H1 (cell line): ENCODE results near the gene ATP1B3. TPM values are rescaled to one million over a fixed set of nuclear protein-coding genes. Genes with fewer than 3 reads are reported as not detected.

Experiments used
- CTCF ChIA-PET: fragments of 300-600 bp; sonication (Branson Sonifier 250); formaldehyde crosslinking; loops from one replicate; lab custom pipeline; 2021; ENCODE audit not compliant: partially characterized antibody; lab: Charles Lee
- POLR2A ChIA-PET: fragments of 300-600 bp; sonication (Branson Sonifier 250); formaldehyde crosslinking; loops from one replicate; lab custom pipeline; 2021; ENCODE audit warnings: inconsistent platforms; ENCODE audit not compliant: partially characterized antibody; lab: Charles Lee
- DNase-seq, 2 experiments: peaks; one replicate each; pipeline versions ENCODE4 v3.0.0 to v3.0.0-alpha.2; 2010 to 2022; ENCODE audit warnings: low spot score in 2 of 2, low read depth in 1 of 2, mixed read lengths in 1 of 2
- FAIRE-seq: peaks from 2 replicates; lab custom pipeline; 2011; peaks lifted over from hg19 to GRCh38; lab: Jason Lieb, UNC
- H2AFZ ChIP-seq: 2 replicates; pipeline ENCODE4 v1.8.1; 2012; ENCODE audit warnings: low read length, inconsistent platforms
- H2AK5ac ChIP-seq: 2 replicates; pipeline ENCODE4 v1.6.1; 2013; ENCODE audit warnings: low read depth, low read length
- H2BK120ac ChIP-seq: replicated peaks from 2 replicates; pipeline ENCODE3; 2013; ENCODE audit warnings: low read depth, low read length, inconsistent platforms
- H2BK12ac ChIP-seq: 2 replicates; pipeline ENCODE4 v1.6.1; 2013; ENCODE audit warnings: low read depth, low read length
- H2BK15ac ChIP-seq: 2 replicates; pipeline ENCODE4 v1.6.1; 2013; ENCODE audit warnings: low read length
- H2BK20ac ChIP-seq: 2 replicates; pipeline ENCODE4 v1.6.1; 2013; ENCODE audit warnings: low read length
- H2BK5ac ChIP-seq: 2 replicates; pipeline ENCODE4 v1.6.1; 2013; ENCODE audit warnings: low read depth, low read length
- H3K14ac ChIP-seq: 2 replicates; pipeline ENCODE4 v1.6.1; 2013; ENCODE audit warnings: inconsistent platforms; ENCODE audit not compliant: insufficient read length
- H3K18ac ChIP-seq: 2 replicates; pipeline ENCODE4 v1.6.1; 2013; ENCODE audit warnings: low read length; ENCODE audit errors: extremely low read depth
- H3K23ac ChIP-seq: 2 replicates; pipeline ENCODE4 v1.6.1; 2013; ENCODE audit warnings: inconsistent platforms; ENCODE audit not compliant: insufficient read length
- H3K23me2 ChIP-seq: 2 replicates; pipeline ENCODE4 v1.6.1; 2013; ENCODE audit warnings: low read depth, low read length
- H3K27ac ChIP-seq: 2 replicates; pipeline ENCODE4 v1.6.1; 2011; ENCODE audit warnings: low read depth, low read length, inconsistent platforms
- H3K27me3 ChIP-seq, 4 experiments: replicated peaks in 1 of 4; 1 replicate in 1 of 4; 2 replicates in 3 of 4; pipeline versions ENCODE4 v1.6.1 to v1.8.1; 2011 to 2013; ENCODE audit warnings: low read length in 3 of 4, mild to moderate bottlenecking in 3 of 4, inconsistent platforms in 2 of 4, mixed read lengths in 2 of 4, moderate library complexity in 1 of 4; ENCODE audit not compliant: control insufficient read depth in 3 of 4, insufficient read depth in 3 of 4; ENCODE audit errors: extremely low read depth in 1 of 4
- H3K36me3 ChIP-seq, 4 experiments: 2 replicates each; pipeline versions ENCODE4 v1.6.1 to v1.8.1; 2011 to 2013; ENCODE audit warnings: mild to moderate bottlenecking in 4 of 4, low read length in 3 of 4, moderate library complexity in 2 of 4, control low read depth in 1 of 4, inconsistent platforms in 1 of 4; ENCODE audit not compliant: insufficient read depth in 4 of 4, control insufficient read depth in 2 of 4
- H3K4ac ChIP-seq: replicated peaks from 2 replicates; pipeline ENCODE3; 2013; ENCODE audit warnings: low read length, low read depth, mixed read lengths, inconsistent platforms; ENCODE audit not compliant: insufficient read length
- H3K4me1 ChIP-seq, 4 experiments: replicated peaks in 1 of 4; 1 replicate in 1 of 4; 2 replicates in 3 of 4; pipeline versions ENCODE4 v1.6.1 to v1.8.1; 2011 to 2013; ENCODE audit warnings: low read length in 3 of 4, inconsistent platforms in 2 of 4, mixed read lengths in 1 of 4; ENCODE audit not compliant: insufficient read depth in 4 of 4, control insufficient read depth in 3 of 4
- H3K4me2 ChIP-seq, 2 experiments: 2 replicates each; pipeline versions ENCODE4 v1.6.1 to v1.8.1; 2011 to 2013; ENCODE audit warnings: low read depth in 2 of 2, low read length in 2 of 2, control low read depth in 1 of 2, inconsistent platforms in 1 of 2, mild to moderate bottlenecking in 1 of 2; ENCODE audit not compliant: insufficient read depth in 1 of 2
- H3K4me3 ChIP-seq, 4 experiments: fragments of 200-600, 300-600 bp in 1 of 4; sonication (generic), shearing (Covaris generic), sonication (Bioruptor Twin) in 1 of 4; 2 replicates each; pipeline versions ENCODE4 v1.5.1 to v1.8.1; 2011 to 2016; ENCODE audit warnings: low read length in 4 of 4, low read depth in 3 of 4, control low read depth in 2 of 4, inconsistent platforms in 2 of 4, mild to moderate bottlenecking in 2 of 4, mixed read lengths in 1 of 4, moderate library complexity in 1 of 4; ENCODE audit not compliant: insufficient read depth in 2 of 4; ENCODE audit errors: extremely low read depth in 1 of 4
- H3K56ac ChIP-seq: replicated peaks from 2 replicates; pipeline ENCODE3; 2013; ENCODE audit warnings: low read depth, mild to moderate bottlenecking, mixed read lengths, low read length, inconsistent platforms; ENCODE audit not compliant: insufficient read length
- H3K79me1 ChIP-seq: 2 replicates; pipeline ENCODE4 v1.6.1; 2013; ENCODE audit warnings: low read depth, low read length, control low read depth
- H3K79me2 ChIP-seq, 2 experiments: 2 replicates each; pipeline versions ENCODE4 v1.6.1 to v1.8.1; 2012 to 2013; ENCODE audit warnings: low read length in 2 of 2, mild to moderate bottlenecking in 2 of 2, inconsistent platforms in 1 of 2; ENCODE audit not compliant: insufficient read depth in 2 of 2, control insufficient read depth in 1 of 2
- H3K9ac ChIP-seq, 4 experiments: replicated peaks in 1 of 4; 1 replicate in 1 of 4; 2 replicates in 3 of 4; pipeline versions ENCODE4 v1.6.1 to v1.8.1; 2011 to 2013; ENCODE audit warnings: low read depth in 3 of 4, low read length in 3 of 4, control low read depth in 2 of 4, mild to moderate bottlenecking in 2 of 4, moderate library complexity in 2 of 4, inconsistent platforms in 1 of 4; ENCODE audit errors: extremely low read depth in 1 of 4
- H3K9me3 ChIP-seq, 2 experiments: 2 replicates each; pipeline versions ENCODE4 v1.6.1 to v1.8.1; 2012 to 2013; ENCODE audit warnings: mild to moderate bottlenecking in 2 of 2, moderate library complexity in 2 of 2, control low read depth in 1 of 2, inconsistent platforms in 1 of 2, low read depth in 1 of 2, low read length in 1 of 2, mixed read lengths in 1 of 2; ENCODE audit not compliant: insufficient read depth in 2 of 2
- H4K20me1 ChIP-seq, 2 experiments: replicated peaks in 1 of 2; 2 replicates each; pipeline versions ENCODE3 to v1.8.1; 2011 to 2013; ENCODE audit warnings: inconsistent platforms in 2 of 2, low read length in 2 of 2, mild to moderate bottlenecking in 1 of 2; ENCODE audit not compliant: insufficient read depth in 2 of 2, control insufficient read depth in 1 of 2
- H4K5ac ChIP-seq: 2 replicates; pipeline ENCODE4 v1.6.1; 2013; ENCODE audit warnings: low read length, low read depth, mixed read lengths, inconsistent platforms; ENCODE audit not compliant: insufficient read length
- H4K8ac ChIP-seq: 2 replicates; pipeline ENCODE4 v1.8.0; 2013; ENCODE audit warnings: mild to moderate bottlenecking, moderate library complexity, low read length, inconsistent platforms; ENCODE audit not compliant: insufficient read depth; ENCODE audit errors: extremely low read depth
- H4K91ac ChIP-seq: replicated peaks from 2 replicates; pipeline ENCODE3; 2013; ENCODE audit warnings: low read length, mixed read lengths, inconsistent platforms; ENCODE audit not compliant: insufficient read length
- EGR1 ChIP-seq: IDR thresholded peaks from 2 replicates; pipeline ENCODE4 v1.6.1; 2011; ENCODE audit warnings: low read depth, low read length, borderline replicate concordance
- JUN ChIP-seq: IDR thresholded peaks from 2 replicates; pipeline ENCODE4 v1.6.1; 2011; ENCODE audit warnings: low read depth, mild to moderate bottlenecking, improper control_type of control experiment, low read length
- WGBS, 2 experiments: shearing (Covaris generic) in 1 of 2; methylation state at CpG; one replicate each; pipeline versions ENCODE4 v1.1.6 to v1.1.7; 2013 to 2015; ENCODE audit warnings: low lambda C conversion rate in 2 of 2, mixed read lengths in 2 of 2, inconsistent platforms in 1 of 2, low coverage in 1 of 2, missing lambda C conversion rate in 1 of 2; ENCODE audit not compliant: insufficient replicate concordance in 2 of 2, insufficient coverage in 1 of 2, insufficient read length in 1 of 2; ENCODE audit errors: extremely low coverage in 1 of 2, missing lambda C conversion rate in 1 of 2; 5-methylcytosine and 5-hydroxymethylcytosine counted together
- polyA plus RNA-seq, 7 experiments: library from polyadenylated mRNA; depleted of rRNA in 3 of 7; stranded (reverse) in 5 of 7; unstranded in 2 of 7; fragments of >200 nt in 5 of 7; fragments of 200-250 nt in 2 of 7; gene quantifications; 1 replicate in 5 of 7; 2 replicates in 1 of 7; 4 replicates in 1 of 7; pipeline versions ENCODE4 v1.2.1 to v1.2.3, GENCODE V29; 2011 to 2013; ENCODE audit warnings: missing spikeins in 2 of 7, mixed read lengths in 2 of 7
- total RNA-seq: library from RNA; stranded (reverse); fragmentation: NEBNext Ultra II Directional; extraction: Animal tissue kit (Norgen Biotek cat#: 25700); gene quantifications from 2 replicates; pipeline ENCODE4 v1.2.1, GENCODE V29; 2021

ATP1B3 gene
- total and polyA plus RNA-seq, 2 of the 8 experiments (the other 6 are each of a cell fraction or from before 2014, with no cell fraction given), result 233 to 342 TPM

- H4K20me1 ChIP-seq, result peaks cover 0 to 6% of the 10 kb centered on the region in 2 experiments
- 95% methylated on average over 4 of the region's 4 CpGs; no CpG with 5 or more reads in 1 of the 2 experiments for WGBS, 2 experiments
- H3K14ac ChIP-seq, result no peak overlapping the region
- no peaks in the 10 kb centered on the region for H3K4me1 ChIP-seq
- no peak overlapping the region for H2AFZ ChIP-seq
- ChIA-PET POLR2A (no interaction called here), CTCF (interaction anchor here (1.7 kb wide), 1 partner anchor 9 kb away, joined by 7 read pairs; no protein-coding TSS in a partner anchor)
- H2BK12ac ChIP-seq, result no peak overlapping the region
- H4K91ac ChIP-seq, result no peak overlapping the region
- H4K5ac ChIP-seq, result no peak overlapping the region
- peaks cover 5% of the 10 kb centered on the region for H3K79me1 ChIP-seq
- H3K36me3 ChIP-seq, result peaks cover 0 to 59% (median 29%) of the 10 kb centered on the region in 4 experiments; a peak in 7 of 8 replicates
- H2BK20ac ChIP-seq, result no peak overlapping the region
- TF ChIP-seq EGR1 (no peak), JUN (no peak)
- peaks cover 6 to 33% of the 10 kb centered on the region in 2 experiments; a peak in 3 of 4 replicates for H3K79me2 ChIP-seq
- H3K27me3 ChIP-seq, result peaks cover 0 to 2% (median 0%) of the 10 kb centered on the region in 4 experiments; a peak in 1 of 7 replicates
- no peak overlapping the region for H4K8ac ChIP-seq
- no peak overlapping the region for H3K27ac ChIP-seq
- no peak overlapping the region for H3K23ac ChIP-seq
- H2BK15ac ChIP-seq, result no peak overlapping the region
- no peak for FAIRE-seq
- peaks cover 10 to 14% of the 10 kb centered on the region in 2 experiments for H3K9me3 ChIP-seq
- H3K4me2 ChIP-seq, result no peak overlapping the region
- H2BK120ac ChIP-seq, result no peak overlapping the region
- no peak overlapping the region for H3K18ac ChIP-seq
- no peak for DNase-seq
- no peak overlapping the region for H3K4me3 ChIP-seq
- H2BK5ac ChIP-seq, result no peak overlapping the region
- H2AK5ac ChIP-seq, result no peak overlapping the region
- no peak overlapping the region for H3K9ac ChIP-seq
- no peak overlapping the region for H3K56ac ChIP-seq
- no peaks in the 10 kb centered on the region for H3K23me2 ChIP-seq
- H3K4ac ChIP-seq, result no peak overlapping the region
Observed at GRCh38 chr3:141904203-141904602, 27.8 kb downstream of the ATP1B3 start.
